Measurements from ENCODE around the gene FUT8.

Gene FUT8

DNA sequence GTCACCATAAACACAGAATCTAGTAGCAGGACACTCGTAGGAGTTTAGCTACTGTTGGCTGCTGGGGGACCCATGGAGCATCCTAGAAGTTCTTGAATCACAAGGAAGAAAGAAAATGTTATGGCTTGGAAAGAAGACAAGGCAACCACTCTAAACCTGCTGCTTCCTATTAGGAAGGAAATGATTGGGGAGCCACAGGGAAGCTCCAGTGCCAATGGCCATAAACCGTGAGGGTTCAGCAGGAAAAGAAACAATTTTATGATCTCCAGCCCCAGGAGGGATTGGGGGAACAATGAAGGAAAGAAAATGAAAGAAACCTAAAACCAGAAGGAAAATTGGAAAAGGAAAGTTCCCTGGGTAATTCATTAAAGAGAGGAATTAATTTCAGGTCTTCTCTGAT, 372.0 kb downstream of the FUT8 start:
- Histone ChIP-seq H3K9ac (no peak overlapping the region), H3K27me3 (ENCODE audit: control insufficient read depth, insufficient read depth, low read length) (no peaks in the 10 kb centered on the region)

DNA sequence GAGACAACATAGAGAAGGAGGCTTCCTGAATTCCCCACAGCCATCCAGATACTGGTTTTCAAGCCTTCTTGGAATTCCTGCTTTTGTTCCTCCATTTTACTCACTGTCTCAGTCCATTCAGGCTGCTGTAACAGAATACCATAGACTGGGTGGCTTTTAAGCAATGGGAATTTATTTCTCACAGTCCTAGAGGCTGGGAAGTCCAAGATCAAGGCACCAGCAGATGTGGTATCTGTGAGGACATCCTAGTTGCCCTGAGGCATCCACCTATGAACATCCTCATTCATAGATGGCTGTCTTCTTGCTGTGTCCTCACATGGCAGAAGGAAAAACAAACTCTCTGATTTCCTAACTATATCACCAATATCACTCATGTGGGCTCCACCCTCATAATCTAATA, 374.9 kb downstream of the FUT8 start:
- no peak overlapping the region for H3K27ac ChIP-seq

More for the DNA sequence above, 372.0 kb downstream of the FUT8 start:
- H3K4me2 ChIP-seq (ENCODE audit: low read length), result no peak overlapping the region
- H2AFZ ChIP-seq, result no peak overlapping the region
- no peaks in the 10 kb centered on the region for H3K79me2 ChIP-seq
- H3K27ac ChIP-seq, result no peak overlapping the region
- no peaks in the 10 kb centered on the region for H3K9me3 ChIP-seq (ENCODE audit: control insufficient read depth, low read length)
- no peaks in the 10 kb centered on the region for H3K4me1 ChIP-seq
- TF ChIP-seq, protein P1, sequence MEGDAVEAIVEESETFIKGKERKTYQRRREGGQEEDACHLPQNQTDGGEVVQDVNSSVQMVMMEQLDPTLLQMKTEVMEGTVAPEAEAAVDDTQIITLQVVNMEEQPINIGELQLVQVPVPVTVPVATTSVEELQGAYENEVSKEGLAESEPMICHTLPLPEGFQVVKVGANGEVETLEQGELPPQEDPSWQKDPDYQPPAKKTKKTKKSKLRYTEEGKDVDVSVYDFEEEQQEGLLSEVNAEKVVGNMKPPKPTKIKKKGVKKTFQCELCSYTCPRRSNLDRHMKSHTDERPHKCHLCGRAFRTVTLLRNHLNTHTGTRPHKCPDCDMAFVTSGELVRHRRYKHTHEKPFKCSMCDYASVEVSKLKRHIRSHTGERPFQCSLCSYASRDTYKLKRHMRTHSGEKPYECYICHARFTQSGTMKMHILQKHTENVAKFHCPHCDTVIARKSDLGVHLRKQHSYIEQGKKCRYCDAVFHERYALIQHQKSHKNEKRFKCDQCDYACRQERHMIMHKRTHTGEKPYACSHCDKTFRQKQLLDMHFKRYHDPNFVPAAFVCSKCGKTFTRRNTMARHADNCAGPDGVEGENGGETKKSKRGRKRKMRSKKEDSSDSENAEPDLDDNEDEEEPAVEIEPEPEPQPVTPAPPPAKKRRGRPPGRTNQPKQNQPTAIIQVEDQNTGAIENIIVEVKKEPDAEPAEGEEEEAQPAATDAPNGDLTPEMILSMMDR (IDR thresholded peaks at IDR 0.05), result no peak
- H3K36me3 ChIP-seq (ENCODE audit: control insufficient read depth, insufficient read depth, low read length), result no peaks in the 10 kb centered on the region
- no peak overlapping the region for H3K4me3 ChIP-seq (ENCODE audit: low read depth, low read length)

DNA sequence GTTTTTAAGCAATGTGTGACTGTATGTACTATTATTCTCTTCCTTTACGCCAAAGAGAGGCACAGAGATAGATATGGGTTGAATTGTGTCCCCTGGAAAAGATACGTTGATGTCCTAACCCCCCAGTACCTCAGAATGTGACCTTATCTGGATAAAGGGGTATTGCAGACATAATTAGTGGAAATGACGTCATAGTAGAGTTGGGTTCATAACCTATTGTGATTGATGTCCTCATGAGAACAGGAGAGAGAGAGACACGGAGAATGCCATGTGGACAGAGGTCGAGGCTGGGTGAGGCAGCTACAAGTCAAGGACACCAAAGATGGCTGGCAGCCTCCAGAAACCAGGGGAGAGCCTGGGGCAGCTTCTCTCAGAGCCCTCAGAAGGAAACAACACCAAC, 376.3 kb downstream of the FUT8 start:
- no peak overlapping the region for H3K27ac ChIP-seq
- H2AFZ ChIP-seq, result no peak overlapping the region
- H3K4me2 ChIP-seq (ENCODE audit: low read length), result no peak overlapping the region
- H3K9me3 ChIP-seq (ENCODE audit: control insufficient read depth, low read length), result no peaks in the 10 kb centered on the region
- no peak overlapping the region for H3K4me3 ChIP-seq (ENCODE audit: low read depth, low read length)
- H3K27me3 ChIP-seq (ENCODE audit: control insufficient read depth, insufficient read depth, low read length), result no peaks in the 10 kb centered on the region
- TF ChIP-seq, protein P1 (IDR thresholded peaks at IDR 0.05), result no peak
- H3K4me1 ChIP-seq, result no peaks in the 10 kb centered on the region
- H3K36me3 ChIP-seq (ENCODE audit: control insufficient read depth, insufficient read depth, low read length), result no peaks in the 10 kb centered on the region
- no peaks in the 10 kb centered on the region for H3K79me2 ChIP-seq
- H3K9ac ChIP-seq, result no peak overlapping the region

More for the DNA sequence above, 374.9 kb downstream of the FUT8 start:
- Histone ChIP-seq H3K4me1 (no peaks in the 10 kb centered on the region), H3K4me2 (ENCODE audit: low read length) (no peak overlapping the region), H3K27me3 (ENCODE audit: control insufficient read depth, insufficient read depth, low read length) (no peaks in the 10 kb centered on the region), H3K4me3 (ENCODE audit: low read depth, low read length) (no peak overlapping the region), H3K9me3 (ENCODE audit: control insufficient read depth, low read length) (no peaks in the 10 kb centered on the region), H3K79me2 (no peaks in the 10 kb centered on the region), H3K36me3 (ENCODE audit: control insufficient read depth, insufficient read depth, low read length) (no peaks in the 10 kb centered on the region), H3K9ac (no peak overlapping the region), H2AFZ (no peak overlapping the region)
- TF ChIP-seq, protein P1 (IDR thresholded peaks at IDR 0.05), result no peak

DNA sequence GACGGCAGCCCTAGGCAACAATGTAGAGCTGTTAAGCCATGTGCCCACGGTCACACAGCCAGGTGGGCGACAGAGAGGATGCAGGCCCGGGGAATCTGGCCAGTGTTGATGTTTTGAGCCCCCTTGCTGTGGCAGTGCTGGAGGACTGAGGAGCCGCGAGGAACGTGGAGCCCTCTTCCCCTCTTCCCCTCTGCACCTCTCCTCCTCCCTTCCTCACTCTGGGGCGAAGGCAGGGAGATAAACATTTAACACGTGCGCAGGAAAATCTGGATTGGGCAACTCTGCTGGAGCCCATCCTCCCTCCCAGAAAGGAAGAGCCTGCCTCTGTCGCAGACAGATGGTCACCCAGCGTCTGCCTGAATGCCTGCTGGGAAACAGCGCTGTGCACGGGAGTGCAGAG, 376.8 kb downstream of the FUT8 start:
- Histone ChIP-seq H3K4me2 (ENCODE audit: low read length) (no peak overlapping the region), H3K36me3 (ENCODE audit: control insufficient read depth, insufficient read depth, low read length) (no peaks in the 10 kb centered on the region), H3K4me3 (ENCODE audit: low read depth, low read length) (no peak overlapping the region), H3K9me3 (ENCODE audit: control insufficient read depth, low read length) (no peaks in the 10 kb centered on the region), H3K9ac (no peak overlapping the region), H3K4me1 (no peaks in the 10 kb centered on the region), H3K27ac (no peak overlapping the region), H3K27me3 (ENCODE audit: control insufficient read depth, insufficient read depth, low read length) (no peaks in the 10 kb centered on the region), H3K79me2 (no peaks in the 10 kb centered on the region), H2AFZ (no peak overlapping the region)
- TF ChIP-seq, protein P1 (IDR thresholded peaks at IDR 0.05), result no peak

DNA sequence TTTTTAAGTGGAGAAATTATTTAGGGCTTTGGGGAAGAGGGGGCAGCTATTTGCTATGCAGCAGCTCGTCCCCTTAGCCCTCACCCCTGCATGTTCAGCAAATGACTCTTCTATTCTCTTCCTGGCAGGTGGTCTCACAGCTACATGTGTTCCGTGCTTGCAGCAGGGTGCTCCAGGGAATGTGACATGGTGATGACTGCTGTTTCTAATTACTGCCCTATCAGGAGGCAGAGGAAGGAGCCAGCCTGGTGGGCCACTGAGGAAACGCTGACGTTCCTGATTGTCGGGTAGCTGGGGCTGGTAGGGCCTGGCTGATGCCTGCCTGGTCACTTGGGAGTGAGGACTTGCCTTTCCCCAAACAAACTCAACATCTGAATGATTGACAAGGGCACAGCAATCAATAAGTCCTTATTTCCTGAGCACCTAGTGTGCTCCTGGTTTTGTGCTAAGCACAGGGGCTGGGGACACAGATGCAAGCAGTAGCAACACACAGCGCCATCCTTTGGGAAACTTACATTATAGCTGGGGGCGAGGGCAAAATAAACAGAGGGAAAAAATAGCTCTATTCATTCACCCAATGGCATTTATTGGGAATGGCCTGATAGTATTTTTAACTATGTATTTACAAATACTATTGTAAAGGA, 377.8 kb downstream of the FUT8 start:
- Histone ChIP-seq H3K4me2 (ENCODE audit: low read length) (no peak overlapping the region), H3K36me3 (ENCODE audit: control insufficient read depth, insufficient read depth, low read length) (no peaks in the 10 kb centered on the region), H3K79me2 (no peaks in the 10 kb centered on the region), H2AFZ (no peak overlapping the region), H3K27me3 (ENCODE audit: control insufficient read depth, insufficient read depth, low read length) (no peaks in the 10 kb centered on the region), H3K4me3 (ENCODE audit: low read depth, low read length) (no peak overlapping the region), H3K9me3 (ENCODE audit: control insufficient read depth, low read length) (no peaks in the 10 kb centered on the region), H3K9ac (no peak overlapping the region), H3K4me1 (no peaks in the 10 kb centered on the region), H3K27ac (no peak overlapping the region)
- TF ChIP-seq, protein P1 (IDR thresholded peaks at IDR 0.05), result no peak
